Kidney capillary endothelial cell (primary cell): Measurements from ENCODE around the gene SOHLH1.
A peak's percentile ranks its signal among the peaks of the same experiment; 100 is the strongest.

Experiments used
- DNase-seq: peaks from one replicate; pipeline ENCODE4 v3.0.0-alpha.2; 2018; ENCODE audit warnings: low spot score

Gene SOHLH1

GRCh38 chr9:135729480-135729879 lies 30.2 kb upstream of the SOHLH1 start:
- DNase-seq, result no peak

DNA sequence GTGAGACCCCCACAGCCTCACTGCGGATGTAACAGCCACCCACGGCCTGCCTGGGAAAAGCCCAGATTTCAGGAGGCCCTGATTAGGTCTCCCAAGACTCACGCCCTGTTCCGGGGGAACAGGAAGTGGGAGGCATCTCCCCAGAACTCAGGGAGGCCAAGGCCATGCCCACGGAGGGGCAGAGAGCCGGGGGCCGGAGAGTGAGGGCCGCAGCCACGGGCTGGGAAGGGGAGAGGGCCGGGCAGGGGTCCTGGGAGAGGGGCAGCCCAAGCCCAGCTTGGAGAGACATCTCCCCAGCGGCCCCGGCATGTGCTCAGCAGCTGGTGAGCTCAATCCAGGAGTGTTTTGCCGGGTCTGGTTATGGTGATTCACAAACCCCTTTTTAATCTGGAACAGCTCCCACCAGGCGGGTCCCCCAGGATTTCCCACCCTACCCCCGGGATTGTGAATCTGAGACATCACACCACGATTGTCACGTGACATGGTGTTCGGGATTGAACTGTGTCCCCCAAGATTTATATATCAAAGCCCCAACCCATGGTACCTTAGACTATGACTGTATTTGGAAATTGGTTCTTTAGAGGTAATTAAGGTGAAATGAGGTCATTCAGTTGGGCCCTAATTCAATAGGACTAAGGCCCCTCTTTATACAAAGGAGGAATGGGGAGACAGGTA lies 29.3 kb upstream of the SOHLH1 start:
- no peak for DNase-seq

DNA sequence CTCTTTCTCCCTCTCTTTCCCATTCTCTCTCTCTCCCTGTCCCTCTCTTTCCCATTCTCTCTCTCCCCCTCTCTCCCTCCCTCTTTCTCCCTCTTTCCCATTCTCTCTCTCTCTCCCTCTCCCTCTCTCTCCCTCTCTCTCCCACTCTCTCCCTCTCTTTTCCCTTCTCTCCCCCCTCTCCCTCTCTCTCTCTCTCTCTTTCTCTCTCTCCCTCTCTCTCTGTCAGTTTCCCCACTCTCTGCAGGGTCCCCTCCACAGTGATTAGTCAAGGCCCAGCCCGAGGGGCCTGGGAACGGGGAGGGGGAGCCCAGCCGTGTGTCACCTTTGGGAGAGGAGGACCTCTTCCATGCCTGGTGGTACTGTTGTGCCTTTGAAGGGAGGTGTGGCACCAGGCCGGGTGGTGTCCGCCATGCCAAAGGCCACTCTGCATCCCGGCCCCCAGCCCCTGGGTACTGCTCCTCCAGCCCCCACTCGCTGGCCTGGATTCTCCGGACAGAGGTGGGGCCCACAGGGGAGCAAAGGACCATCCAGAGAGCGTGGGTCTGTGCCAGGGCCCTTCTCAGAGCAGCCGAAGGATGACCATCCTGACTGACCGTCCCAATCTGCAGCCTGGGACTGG lies 28.1 kb upstream of the SOHLH1 start:
- DNase-seq, result no peak

GRCh38 chr9:135726138-135726853 lies 27.0 kb upstream of the SOHLH1 start:
- no peak for DNase-seq

GRCh38 chr9:135724186-135724787 lies 25.0 kb upstream of the SOHLH1 start:
- peak; percentile 86 for DNase-seq

DNA sequence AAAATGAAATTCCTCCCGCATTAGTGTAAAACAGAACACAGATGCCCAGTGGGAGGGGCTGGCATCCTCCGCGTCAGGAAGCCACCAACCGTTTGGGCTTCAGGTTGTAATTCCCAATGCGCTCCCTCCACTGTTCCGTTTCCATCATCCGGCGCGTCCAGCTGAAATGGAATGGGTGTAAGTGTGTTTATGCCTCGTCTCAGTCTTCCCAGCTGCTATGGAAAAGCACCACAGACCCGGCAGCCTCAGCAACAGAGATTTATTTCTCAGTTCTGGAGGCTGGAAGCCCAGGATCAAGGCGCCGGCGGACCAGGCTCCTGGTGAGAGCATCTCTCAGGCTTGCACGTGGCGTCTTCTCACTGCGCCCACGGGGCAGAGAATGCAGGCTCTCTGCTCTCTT lies 23.1 kb upstream of the SOHLH1 start:
- DNase-seq, result no peak

- no peak for DNase-seq
Observed at GRCh38 chr9:135719472-135719871, 20.2 kb upstream of the SOHLH1 start.

DNA sequence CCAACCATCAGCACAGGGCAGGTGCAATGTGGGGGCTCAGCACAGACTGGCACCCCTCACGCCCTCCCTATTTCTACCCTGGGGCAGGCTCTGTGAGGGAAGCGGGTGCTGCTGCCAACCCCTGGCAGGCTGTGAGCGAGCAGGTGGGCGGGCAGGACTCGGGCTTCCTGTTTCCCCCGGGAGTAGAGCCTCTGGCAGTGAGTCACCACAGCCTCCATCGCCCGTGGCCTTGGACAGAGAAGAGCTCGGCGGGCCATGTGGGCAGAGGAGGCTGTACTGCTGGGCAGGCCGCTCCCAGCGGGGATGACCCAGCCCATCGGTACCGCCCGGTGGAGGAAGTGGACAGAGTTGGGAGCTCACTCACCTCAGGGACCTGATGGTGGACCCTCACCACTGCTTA lies 19.3 kb upstream of the SOHLH1 start:
- DNase-seq, result peak; percentile 61

DNA sequence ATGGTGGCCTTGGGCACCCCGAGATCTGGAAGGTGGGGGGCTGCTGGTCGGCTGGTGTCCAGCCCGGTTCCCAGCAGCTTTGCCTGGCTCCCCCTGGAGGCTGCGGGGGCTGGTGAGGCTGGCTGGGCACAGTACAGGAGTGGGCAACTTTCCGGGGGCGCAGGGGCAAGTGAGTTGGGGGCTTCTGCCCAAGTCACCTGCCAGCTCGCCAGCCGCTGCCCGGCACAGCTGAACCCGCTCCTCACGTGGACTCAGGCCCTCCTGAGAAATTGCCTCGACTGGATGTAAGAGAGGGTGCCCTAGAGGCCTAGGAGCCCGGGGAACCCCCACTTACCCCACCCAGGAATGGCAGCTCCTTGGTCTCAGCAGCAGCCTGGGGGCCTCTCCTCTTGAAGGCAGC lies 18.1 kb upstream of the SOHLH1 start:
- no peak for DNase-seq

DNA sequence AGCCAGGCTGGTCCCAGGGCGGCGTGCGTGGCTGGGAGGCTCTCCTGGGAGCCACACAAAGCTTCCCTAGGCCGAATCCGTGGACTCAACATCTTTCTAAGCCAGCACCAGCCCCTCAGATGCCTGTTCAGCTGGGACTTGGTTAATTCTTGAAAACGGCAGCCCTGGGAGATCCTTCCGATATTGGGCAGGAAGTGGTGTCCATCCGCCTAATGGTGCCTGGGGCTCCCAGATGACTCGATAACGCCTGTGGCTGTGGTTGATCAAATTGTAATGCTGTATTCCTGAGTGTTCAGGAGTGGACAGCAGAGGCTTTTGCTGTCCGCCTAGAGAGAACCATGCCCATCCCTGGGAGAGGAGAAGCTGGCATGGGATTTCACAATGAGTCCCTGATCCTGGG lies 16.8 kb upstream of the SOHLH1 start:
- DNase-seq, result no peak

DNA sequence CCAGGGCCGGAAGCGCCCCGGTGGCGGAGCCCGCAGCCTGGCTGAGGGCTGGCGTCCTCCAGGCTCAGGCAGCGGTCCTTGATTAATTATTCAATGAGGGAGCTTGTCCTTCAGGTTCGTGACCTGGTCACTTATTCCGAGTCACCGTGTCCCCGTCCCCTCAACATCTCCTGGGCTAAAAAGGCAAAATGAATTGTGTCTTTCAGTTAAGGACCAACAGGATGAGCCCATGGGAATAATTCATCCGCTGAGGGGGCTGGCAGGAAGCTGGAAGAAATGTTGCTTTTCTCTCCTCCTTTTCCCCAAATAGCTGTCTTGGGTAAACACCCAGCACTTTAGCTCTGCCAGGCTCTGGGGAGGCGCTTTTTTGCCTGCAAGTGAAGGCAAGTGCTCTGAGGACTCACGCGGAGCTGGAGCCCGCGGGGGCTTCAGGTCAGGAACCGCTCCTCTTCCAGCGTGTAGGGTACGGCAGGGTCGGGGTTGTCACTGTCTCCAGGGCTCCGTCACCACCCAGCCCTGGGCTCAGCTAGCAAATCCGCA lies 15.8 kb upstream of the SOHLH1 start:
- DNase-seq, result no peak

GRCh38 chr9:135714242-135715055 lies 15.2 kb upstream of the SOHLH1 start:
- DNase-seq, result no peak

DNA sequence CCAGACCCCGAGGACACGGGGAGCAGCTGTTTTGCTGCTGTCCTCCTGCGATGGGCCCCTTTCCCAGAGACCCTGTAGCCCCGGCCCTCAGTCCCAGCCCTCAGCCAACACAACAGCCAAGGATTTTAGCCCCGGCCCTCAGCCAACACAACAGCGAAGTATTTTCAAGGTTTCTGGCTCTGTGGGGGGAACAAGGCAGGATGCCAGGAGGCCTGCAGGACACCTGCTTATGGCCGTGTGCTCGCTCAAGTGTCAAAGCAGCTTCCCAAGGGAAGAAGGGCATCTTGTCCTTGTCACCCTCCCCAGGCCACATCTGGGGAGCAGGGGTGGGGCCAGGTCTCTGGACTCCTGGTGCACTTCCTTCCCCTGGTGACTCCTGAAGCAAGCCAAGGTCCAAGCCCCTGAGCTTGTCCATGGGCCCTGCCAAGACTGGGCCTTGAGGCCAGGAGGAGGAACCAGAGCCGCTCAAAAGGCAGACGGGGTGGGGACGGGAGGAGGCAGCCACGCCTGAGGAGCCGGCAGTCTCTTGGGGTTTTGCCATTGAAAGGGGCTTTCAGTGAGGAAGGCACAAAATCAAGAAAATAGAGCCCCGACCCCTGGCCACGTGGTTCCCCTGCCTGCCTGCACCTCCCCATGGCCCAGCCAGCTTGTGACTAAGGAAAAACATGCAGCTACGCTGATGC lies 13.5 kb upstream of the SOHLH1 start:
- no peak for DNase-seq

GRCh38 chr9:135711881-135712280 lies 12.6 kb upstream of the SOHLH1 start:
- DNase-seq, result no peak

DNA sequence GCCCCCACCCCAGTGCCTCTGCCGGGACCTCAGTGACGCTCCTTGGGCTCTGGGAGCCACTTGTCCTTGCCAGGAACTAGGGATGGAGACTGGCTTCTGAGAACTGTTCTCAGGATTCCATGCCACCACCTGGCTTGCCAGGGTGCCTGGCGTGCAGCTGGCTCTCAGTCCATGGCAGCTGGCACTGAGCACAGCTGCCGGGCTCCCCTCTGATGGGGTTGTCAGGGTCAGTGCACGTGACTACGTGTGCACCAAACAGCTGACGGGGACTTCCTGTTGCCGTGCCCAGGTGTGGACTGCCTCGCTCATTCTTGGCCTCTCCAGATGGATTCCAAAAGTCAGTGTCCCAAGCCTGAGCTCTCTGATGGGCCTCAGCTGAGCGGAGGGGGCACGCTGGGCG lies 12.1 kb upstream of the SOHLH1 start:
- no peak for DNase-seq

DNA sequence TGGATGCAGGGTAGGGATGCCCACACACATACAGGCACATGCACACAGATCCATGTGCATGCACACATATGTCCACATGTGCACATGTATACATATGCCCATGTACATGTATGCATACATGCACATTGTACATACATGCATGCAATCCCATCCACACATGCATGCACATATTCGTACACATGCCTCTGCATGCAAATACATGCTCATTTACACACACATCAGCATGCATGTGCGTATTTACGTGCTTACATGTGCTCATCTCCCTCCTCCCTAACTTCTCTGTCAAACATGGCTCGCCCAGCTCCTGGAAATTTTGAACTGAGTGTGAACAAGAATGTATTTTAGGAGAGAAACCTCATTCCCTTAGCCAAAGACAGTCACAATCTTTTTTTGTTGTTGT lies 8.9 kb upstream of the SOHLH1 start:
- DNase-seq, result no peak

DNA sequence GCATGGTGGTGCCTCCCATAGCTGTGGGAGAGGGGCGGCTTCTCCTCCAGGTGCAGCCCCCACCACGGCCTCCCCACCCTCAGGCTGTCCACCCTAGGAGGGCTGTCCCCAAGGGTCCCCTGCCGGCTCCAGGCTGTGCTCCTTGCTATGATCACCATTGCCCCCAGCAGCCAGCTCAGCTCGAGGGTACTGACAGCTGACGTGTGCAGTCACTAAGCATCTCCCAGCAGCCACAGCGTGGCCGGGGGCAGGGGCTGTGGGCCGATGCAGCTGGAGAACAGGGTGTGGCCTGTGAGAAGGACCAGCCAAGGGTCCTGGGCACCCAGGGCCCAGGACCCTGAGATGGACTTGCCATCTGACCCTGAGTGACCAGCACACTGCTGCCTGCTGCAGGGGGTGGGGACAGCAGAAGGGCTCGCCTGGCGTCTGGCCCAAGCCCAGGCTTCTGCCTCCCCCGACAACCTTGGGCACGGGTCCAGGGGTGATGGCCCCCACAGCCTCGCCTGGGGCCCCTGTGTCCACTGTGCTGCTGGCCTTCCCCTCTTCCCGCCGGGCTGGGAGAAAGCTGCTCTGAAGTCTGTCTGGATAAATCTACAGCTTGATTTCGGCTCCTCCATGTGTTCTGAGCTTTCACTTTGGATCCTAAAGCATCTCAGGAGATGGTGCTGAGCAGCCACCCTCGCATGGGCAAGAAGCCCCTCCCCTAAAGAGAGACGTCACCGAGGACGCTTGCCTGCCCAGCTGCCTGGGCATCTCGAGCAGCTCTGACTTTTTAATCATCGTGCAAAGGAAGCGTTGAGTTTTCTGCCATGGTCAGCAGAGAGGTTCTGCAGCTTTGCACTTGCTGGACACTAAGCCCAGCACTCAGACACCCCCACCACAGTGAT lies 8.2 kb upstream of the SOHLH1 start:
- no peak for DNase-seq

GRCh38 chr9:135706288-135706687 lies 7.0 kb upstream of the SOHLH1 start:
- no peak for DNase-seq

- DNase-seq, result no peak
Observed at GRCh38 chr9:135705376-135705775, 6.1 kb upstream of the SOHLH1 start.

- DNase-seq, result no peak
Observed at GRCh38 chr9:135704483-135704882, 5.2 kb upstream of the SOHLH1 start.
